ENCODE results near the gene FRYL.

- TF ChIP-seq CTCF (conservative IDR thresholded peaks at IDR 0.05; ENCODE audit: low read length), result no peak
- TF ChIP-seq EZH2phosphoT487 (IDR thresholded peaks at IDR 0.05; ENCODE audit: borderline replicate concordance, low read depth, low read length), result no peak
Observed at GRCh38 chr4:48481581-48481980, 298.5 kb downstream of the FRYL start.

Data from OCI-LY7 (cell line).